Activated CD4-positive, alpha-beta T cell treated with anti-CD3 and anti-CD28 coated beads, Interleukin-2, amount 50 U/mL, for 1 hour (primary cell): ENCODE results near the gene MYO5C.

Experiments used
- DNase-seq: peaks from one replicate; pipeline ENCODE4 v3.0.0-alpha.2; 2020

The MYO5C gene

GRCh38 chr15:52295421-52296001 is at the start of gene MYO5C:
TSS of gene MYO5C (minus strand) at chr15:52295804. CDS start at chr15:52295636, 168 bp downstream.
- no peak for DNase-seq

DNA sequence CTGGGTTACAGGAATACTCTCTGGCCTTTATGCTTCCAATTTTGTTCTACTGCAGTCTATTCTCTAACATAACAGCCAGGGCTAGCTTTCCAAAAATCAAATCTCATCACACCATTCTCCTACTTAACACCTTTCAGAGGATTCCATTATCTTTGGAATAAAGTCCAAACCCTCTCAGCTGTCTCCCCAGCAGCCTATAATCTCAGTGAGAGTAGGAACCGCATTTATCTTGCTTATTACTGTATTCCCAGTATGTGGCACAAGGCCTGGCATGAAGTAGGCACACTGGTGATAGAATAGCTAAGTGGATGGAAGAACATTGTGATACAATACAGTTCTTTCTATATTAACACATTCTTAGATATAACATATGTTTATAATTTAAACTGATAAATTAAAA is 49.0 kb upstream of the MYO5C start:
- DNase-seq, result no peak

GRCh38 chr15:52343831-52344230 is 48.2 kb upstream of the MYO5C start:
- no peak for DNase-seq

- no peak for DNase-seq
Observed at GRCh38 chr15:52340093-52340492, 44.5 kb upstream of the MYO5C start.

DNA sequence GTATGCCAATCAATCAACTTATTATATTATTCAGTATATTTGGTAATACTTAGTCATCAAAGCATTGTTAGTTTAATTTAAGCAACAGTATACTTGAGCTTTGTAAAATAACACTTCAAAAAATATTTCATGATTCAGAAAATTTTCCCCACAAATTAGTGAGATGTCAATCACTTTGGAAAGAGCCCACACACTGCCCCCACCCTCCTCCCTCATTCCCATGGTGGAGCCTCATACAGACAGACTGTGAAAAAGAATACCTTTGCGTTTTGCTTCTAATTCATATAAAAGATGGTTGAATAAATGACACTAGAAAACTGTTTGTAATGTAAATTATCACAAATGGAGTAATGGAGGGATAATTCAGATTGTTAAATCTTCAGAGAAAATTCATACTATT is 43.3 kb upstream of the MYO5C start:
- DNase-seq, result no peak

GRCh38 chr15:52338058-52338457 is 42.5 kb upstream of the MYO5C start:
- no peak for DNase-seq

- no peak for DNase-seq
Observed at GRCh38 chr15:52337198-52337853, 41.7 kb upstream of the MYO5C start.

DNA sequence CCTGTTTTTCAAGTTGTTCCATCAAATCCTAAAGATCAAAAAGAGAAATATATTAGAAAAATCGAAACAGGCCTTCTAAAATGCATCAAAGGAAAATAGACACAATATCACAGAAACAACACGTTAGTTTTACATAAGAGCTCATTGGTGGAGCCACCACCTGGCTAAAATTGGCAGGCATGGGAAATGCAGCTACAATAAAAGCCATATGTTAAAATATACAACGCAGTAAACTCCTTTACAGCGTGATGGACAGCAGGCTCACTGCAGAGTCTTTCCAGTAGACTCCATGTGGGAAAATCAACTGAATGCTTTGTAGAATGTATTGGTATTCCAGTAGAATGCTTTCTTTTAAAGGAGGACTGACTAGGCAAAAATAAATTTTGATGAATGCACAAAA is 40.9 kb upstream of the MYO5C start:
- DNase-seq, result no peak

DNA sequence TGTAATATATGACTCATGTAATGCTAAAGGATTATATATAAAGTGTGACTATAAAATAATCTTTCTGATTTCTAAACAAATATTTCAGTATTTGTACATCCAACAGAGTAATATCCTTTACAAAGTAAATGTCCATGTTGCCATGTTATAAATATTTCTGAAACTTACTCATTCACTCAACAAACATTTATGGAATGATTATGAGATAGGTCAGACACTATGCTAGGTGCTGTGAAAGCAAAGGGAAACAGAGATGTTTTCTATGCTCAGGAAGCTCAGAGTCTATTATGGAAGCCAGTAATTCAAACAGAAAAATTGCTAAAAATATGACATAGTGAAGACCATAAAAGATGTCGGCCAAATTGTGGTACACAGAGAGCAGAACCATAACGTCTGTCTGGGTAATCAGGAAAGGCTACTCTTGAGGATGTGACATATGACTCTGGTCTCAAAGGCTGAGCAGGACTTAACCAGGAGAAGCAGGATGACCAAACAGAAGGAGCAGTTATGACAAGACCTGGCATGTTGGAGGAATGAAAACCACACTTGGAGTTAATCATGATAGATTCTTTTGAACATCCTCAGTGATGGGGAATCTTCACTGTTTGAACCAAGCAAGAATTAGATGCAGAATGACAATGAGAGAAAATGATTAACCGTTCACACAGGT is 39.0 kb upstream of the MYO5C start:
- no peak for DNase-seq

DNA sequence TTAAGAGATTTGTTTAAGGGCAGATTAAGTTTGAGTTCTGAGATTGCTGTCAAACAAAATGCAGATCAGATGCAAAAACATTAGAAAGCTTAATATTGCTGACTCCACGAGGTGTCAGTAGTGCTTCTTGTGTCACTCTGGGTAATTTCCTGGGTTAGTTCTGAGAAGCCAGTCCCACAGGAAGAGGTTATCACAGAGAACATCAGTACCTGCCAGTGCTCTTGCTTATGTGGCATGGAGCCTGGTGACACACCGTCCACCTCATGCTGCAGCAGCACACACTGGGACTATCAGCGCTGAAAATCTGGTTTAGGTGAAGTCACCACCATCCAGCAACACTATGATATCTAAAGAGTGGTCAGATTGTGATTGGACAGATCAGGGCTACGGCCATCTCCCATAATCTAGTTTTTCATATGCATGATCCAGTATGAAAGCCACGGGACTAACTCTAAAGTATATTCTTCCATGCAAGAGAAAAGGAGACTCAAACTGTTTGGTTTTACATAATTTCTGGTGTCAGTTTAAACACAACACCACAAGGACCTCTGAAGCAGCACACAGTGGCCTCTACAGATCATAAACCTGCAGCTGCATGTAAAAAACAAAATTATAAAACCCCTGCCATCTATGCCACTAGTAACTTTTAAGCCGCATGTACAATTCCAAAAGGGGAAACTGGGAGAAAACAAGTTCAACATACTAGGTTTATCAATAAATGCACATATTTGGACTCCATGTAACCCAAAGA is 36.1 kb upstream of the MYO5C start:
- DNase-seq, result peak; percentile 22

DNA sequence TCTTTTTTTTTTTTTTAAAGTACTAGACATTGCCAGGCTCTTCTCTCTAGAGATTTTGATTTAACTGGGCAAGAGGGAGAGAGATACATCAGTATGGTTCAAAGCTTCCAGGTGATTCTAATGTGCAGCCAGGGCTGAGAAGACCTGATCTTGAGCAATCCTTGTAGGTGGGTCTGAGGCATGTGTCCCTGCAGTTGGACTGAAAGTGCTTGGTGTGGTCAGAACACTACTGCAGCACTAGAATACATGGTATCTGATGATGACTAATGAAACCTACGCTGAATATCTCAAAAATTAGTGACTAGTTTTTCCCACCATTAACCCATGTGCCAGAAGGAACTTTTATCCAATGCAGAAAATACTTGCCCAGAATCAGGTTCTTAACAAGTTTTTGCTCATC is 34.4 kb upstream of the MYO5C start:
- no peak for DNase-seq

GRCh38 chr15:52329150-52329549 is 33.5 kb upstream of the MYO5C start:
- no peak for DNase-seq

DNA sequence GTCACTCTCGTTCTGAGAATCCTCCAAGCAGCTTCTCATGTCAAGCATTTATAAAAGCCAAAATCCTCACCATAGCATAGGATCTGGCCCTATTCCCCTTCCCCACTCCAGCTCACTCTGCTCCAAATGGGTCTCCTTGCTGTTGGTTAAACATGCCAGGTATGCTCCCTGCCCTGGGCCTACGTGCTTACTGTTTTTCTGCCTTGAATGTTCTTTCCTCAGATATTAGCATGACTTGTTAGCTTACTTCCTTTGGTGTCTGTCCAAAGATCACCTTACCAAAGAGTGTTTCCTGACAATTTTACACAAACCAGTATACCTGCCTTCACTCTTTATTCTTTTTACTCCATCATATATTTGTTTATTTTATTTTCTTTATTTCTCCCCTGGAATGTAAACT is 33.1 kb upstream of the MYO5C start:
- no peak for DNase-seq

DNA sequence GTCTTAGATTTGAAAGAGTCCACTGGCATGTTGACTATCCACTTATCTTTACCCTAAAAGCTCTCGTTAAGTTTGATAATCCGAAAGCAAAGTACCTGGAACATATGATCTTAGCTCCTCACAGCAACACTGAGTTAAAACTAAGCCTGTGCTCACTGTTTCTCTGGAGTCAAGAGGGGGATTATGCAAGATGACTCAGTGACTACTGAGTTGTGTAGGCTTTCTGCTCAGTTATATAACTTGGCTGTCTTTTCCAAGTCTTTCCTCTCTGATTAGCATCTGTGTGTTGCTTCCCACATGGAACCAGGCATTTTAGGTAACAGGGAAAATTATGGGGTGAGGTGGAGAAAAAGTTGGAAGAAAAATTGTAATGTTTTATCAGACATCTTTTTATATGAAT is 31.2 kb upstream of the MYO5C start:
- DNase-seq, result no peak

DNA sequence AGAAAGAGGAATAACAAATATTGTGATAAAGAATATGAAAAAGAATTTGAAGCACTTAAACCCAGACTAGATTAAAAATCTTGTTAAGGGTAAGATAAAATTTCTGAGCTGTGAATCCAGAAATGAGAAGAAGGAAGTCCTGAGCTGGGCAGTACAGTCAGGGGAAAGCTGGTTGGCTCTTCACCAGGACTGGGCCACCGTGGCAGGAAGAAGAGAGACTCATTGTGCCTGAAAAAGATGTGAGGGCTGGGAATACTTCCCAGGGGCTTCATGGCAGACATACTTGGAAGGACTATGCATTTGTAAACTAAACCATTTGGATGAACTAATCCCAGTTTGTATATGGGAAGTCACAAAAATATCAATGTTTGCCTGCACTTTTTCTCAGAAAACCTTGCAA is 28.5 kb upstream of the MYO5C start:
- no peak for DNase-seq

DNA sequence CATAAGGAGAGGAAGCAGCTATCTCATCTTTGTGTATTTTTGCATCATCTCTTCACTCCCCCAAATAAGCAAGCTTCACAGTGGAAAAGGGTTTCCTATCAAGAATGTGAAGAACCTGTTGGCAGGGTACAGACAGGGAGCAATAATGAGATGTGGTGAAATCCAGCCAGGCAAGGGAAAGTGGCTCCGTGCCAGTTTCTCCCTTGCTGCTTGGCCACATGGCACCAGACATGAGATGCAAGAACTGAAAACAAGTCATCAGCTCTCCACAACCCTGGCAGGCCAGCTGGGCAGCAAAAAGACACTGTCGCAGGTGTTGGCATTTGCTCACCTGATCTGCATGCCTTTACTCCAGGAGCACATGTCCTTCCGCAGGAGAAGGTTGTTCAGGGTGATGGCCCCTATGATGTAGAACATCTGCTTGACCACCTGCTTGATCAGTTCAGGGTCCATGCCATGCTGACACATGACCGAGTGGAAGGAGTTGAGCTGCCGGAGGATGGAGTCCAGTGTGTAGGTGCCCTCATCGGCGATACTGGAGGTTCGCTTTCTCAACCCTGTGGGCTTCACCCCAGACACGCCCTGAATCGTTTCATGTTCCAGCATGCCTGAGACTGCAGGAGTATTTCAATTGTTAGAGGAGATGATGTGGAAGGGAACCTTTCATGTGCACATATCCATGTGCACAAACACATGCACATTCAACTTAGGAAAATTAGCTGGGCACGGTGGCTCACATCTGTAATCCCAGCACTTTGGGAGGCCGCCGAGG is 23.3 kb upstream of the MYO5C start:
- no peak for DNase-seq

GRCh38 chr15:52317688-52318087 is 22.1 kb upstream of the MYO5C start:
- DNase-seq, result no peak

- no peak for DNase-seq
Observed at GRCh38 chr15:52317022-52317421, 21.4 kb upstream of the MYO5C start.

DNA sequence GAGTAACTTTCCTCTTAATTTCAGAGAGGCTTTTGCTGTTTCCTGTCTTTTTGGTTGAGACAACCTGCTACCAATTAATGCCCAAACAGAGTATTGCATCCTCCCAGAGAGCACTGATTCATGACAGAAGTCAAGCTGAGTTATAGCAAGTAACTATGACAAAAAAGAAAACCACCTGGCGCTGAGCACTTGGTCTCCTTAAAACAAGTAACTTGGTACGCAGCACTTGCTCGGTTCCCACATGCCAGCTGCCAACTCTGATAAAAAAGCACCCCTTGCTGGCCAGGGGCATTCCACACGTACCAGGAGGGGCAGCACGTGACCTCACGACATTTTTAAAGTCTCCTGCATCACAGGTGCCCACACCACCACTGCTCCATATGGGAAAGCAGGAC is 13.5 kb upstream of the MYO5C start:
- DNase-seq, result no peak

GRCh38 chr15:52308446-52309153 is 13.0 kb upstream of the MYO5C start:
- DNase-seq, result no peak

DNA sequence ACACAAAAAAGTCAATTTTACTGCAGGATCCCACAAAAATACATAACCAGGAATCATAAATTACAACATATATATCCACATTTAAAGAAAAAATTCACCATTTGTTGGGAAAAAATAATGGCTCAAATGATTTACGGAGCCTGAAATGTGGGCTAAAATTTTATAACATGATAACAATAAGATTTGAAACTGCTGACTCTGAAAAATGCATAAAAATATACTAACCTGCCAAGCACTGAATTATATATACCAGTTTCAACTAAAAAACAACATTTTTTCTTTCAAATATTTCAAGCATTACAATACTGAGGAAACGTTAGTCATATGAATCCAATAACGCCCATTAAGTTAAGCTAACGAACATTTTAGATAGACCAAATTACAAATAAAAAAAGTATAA is 12.2 kb upstream of the MYO5C start:
- DNase-seq, result no peak

DNA sequence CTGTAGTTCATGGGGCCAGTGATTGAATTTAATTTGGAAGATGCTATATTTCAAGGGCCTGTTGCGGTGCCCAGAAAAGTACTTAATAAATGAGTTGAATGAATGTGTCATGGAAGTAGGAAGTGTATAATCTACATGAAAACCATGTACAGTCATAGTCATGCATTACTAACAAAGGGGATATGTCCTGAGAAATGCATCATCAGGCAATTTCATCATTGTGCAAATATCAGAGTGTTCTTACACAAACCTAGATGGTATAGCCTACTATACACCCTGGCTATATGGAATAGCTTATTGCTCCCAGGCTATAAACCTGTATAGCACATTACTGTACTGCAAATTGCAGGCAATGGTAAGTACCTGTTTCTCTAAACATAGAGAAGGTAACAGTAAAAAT is 10.7 kb upstream of the MYO5C start:
- DNase-seq, result no peak
